ENCODE measurements around the gene ENKD1.

Gene ENKD1

GRCh38 chr16:67663877-67664222 is 2.7 kb downstream of the ENKD1 start:
- no peak for DNase-seq (ENCODE audit: low spot score)

- DNase-seq (ENCODE audit: low spot score) = peak; percentile 44
Measured at GRCh38 chr16:67663151-67663876, 3.2 kb downstream of the ENKD1 start.

GRCh38 chr16:67662653-67663010 is 3.9 kb downstream of the ENKD1 start:
- DNase-seq (ENCODE audit: low spot score) = no peak

GRCh38 chr16:67661886-67662652 is 4.5 kb downstream of the ENKD1 start:
- DNase-seq (ENCODE audit: low spot score) = no peak

DNA sequence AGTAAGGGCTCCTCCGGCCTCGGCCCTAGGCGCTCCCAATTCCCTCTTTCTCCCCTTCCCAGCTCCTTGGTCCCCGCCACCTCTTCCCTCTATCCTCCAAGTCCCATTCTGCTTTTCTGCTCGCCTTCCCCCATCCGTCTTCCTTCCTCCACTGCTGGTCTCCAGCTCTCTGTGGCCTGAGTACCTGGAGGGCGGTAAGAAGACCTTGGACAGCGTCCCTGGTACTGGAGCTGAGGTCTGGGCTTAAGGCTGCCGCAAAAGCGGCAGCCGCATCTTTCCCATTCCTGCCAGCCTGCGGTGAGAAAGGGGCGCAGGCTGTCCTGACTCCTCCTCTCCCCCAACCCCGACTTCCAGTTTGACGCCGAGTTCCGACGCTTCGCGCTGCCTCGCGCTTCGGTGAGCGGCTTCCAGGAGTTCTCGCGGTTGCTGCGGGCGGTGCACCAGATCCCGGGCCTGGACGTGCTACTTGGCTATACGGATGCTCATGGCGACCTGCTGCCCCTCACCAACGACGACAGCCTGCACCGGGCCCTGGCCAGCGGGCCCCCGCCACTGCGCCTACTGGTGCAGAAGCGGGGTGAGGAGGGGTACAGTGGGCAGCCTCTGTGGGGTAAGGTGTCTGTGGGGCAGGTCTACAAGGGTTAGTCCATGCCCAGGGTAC is 5.3 kb downstream of the ENKD1 start:
- DNase-seq (ENCODE audit: low spot score) = peak; percentile 37

GRCh38 chr16:67660564-67661028 is 6.0 kb downstream of the ENKD1 start, which contains the start of gene PARD6A:
PARD6A (plus strand) TSS chr16:67660960; CDS start chr16:67661039, 79 bp downstream.
- peak; percentile 99 for DNase-seq (ENCODE audit: low spot score)

DNA sequence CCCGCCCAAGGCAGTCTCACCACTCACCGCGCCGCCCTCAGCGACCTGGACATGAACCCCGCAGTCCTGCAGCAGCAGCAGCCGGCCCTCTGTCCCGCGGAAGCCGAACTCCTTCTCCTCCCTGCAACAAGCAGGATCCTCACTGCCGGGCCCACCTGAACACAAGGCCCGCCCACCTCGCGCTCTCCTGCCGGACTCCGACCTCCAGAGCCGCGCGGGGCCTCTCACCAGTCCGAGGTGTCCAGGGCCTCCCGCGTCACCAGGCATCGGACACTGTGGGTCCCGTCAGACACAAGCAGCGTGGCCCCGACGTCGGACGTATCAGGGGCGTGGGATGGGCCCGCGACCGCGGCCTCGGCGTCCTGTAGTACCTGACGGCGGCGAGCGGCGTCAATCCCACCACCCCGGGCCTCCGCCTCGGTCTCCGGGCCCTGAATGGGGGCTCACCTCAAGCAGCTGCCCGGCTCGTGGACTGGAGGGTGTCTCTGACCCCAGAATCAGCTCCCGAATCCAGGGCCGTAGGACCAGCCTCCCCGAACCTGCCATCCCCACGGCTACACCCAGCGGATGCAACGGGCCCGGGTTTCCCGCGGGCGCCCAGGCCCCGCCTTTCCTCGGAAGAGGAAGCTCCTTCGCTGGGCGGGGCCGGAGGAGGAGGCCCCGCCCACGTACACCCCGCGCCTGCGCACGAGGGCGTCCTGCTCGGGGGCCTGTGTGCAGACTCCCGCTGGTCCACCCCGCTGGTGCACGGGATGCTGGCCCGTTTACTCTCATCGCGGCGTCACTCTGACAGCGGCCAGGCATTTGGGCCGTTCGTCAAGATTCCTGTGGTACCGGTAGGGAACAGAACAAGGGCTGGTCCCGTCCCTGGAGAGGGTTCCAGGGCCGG is 6.6 kb downstream of the ENKD1 start, which contains the start of gene ACD:
TSS of gene ACD (minus strand) at position 586 of the 889 bp plus-strand sequence. CDS start at position 546, 40 bp downstream.
- peak; percentile 98 for DNase-seq (ENCODE audit: low spot score)

DNA sequence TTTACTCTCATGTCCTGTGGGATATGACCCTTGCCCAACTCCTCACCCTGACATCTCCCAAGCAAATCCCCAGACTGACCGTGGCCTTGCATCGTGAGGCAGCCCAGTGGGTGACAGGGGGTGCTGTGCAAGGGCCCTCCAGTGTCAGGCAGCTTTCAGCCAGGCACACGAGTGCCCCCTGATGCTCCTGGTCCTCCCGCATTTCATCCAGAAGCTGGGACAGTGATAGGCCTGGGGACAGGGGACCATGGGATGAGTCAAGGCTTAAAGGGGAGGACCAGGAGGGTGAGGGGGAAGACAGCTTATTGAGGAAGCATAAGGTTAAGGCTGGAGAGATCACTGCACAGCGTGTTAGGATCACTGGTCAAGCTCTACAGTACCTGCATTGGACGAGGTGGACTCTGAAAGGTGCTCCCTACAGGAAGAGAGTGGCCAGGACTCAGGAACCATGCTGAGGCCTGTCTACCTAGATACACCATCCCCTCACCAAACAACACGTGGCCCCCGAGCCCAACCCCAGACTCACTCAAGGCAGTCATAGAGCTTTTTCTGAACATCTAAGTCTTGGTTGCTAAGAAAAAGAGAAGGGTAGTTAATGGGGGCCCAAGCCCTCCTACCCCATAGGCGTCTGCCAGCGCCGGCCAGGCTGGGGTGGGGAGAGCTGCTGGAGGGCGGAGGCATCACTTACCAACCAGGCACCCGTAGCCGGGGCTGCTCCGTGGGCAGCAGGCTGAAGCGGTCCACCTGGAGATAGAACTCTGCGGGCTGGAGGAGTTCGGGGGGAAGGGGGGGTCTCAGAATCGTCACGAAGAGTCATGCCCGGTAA is 7.5 kb downstream of the ENKD1 start:
- DNase-seq (ENCODE audit: low spot score) = no peak

DNA sequence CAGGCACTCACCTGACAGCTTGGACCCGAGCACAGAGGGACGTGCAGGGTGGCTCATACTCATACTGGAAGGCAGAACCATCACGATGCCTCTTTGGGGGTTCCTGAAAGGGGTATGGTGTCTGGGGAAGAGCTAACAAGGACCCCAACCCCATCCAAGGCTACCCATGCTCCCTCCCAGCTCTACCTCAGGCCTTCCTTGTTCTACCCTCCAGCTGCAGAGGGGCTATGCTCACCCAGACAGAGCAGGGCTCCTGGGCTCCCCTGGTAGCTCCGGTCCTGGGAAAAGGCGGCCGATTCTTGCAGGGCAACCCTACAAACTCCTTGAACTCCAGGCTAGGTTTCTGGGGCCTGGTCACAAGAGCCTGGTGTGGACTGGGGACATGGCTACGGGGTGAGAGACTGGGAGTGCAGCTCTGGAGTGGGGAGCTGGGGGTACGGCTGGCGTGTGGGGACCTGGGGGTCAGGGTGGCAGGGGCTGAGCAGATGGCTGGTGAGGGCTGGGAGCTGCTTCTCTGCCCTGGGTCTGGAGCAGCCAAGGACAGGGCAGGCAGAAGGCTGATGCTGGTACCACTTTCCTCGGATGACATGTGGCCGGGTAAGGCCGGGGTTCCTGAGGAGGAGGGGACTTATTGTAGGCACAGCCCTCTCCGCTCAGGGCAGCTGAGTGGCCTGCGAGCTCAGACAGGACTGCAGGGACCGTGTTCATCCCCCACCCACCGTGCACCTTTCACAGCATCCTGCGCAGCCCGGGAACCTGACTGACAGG is 8.6 kb downstream of the ENKD1 start:
- no peak for DNase-seq (ENCODE audit: low spot score)

GRCh38 chr16:67657017-67657608 is 9.4 kb downstream of the ENKD1 start:
- no peak for DNase-seq (ENCODE audit: low spot score)

DNA sequence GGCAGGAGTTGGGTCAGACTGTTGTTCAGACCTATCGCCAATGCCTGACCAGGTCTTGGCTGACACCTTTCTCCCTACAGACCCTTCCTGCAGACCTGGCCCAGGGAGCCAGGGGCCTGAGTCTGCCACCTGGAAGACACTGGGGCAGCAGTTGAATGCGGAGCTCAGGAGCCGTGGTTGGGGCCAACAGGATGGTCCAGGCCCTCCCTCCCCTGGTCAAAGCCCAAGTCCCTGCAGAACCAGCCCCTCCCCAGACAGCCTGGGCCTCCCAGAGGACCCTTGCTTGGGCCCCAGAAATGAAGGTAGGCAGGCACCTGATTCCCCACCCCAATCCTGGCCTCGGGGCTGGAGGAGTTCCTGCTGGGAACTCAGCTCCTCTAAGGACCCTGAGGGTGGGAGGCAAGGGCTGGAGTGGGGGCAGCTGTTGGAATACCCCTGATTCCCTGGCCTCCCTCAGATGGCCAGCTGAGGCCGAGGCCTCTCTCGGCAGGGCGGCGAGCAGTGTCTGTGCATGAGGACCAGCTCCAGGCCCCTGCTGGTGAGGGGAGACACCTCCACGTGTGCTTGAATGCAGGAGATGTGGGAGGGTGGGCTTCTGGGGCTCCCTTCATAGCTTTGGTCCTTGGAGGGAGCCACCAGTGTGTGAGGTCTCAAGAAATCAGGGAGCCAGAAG is 10.1 kb downstream of the ENKD1 start:
- no peak for DNase-seq (ENCODE audit: low spot score)

DNA sequence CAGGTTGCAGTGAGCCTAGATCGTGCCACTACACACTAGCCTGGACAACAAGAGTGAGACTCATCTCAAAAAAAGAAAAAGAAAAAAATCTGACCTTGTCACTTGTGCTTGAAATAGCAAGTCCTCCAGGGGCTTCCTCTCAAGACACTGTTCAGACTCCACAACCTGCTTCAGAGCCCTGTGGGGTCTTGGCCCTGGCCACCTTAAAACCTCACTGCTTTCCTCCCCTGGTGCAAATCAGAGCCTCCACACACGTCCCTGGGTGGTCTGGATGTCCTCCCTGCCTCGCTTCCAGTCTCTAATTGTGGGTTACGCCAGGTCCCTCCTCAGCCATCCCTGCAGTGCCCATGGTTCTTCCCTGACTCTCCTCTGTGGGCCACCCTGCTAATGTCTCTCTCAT is 11.2 kb downstream of the ENKD1 start:
- DNase-seq (ENCODE audit: low spot score) = no peak

GRCh38 chr16:67654403-67654911 is 12.1 kb downstream of the ENKD1 start:
- DNase-seq (ENCODE audit: low spot score) = no peak

DNA sequence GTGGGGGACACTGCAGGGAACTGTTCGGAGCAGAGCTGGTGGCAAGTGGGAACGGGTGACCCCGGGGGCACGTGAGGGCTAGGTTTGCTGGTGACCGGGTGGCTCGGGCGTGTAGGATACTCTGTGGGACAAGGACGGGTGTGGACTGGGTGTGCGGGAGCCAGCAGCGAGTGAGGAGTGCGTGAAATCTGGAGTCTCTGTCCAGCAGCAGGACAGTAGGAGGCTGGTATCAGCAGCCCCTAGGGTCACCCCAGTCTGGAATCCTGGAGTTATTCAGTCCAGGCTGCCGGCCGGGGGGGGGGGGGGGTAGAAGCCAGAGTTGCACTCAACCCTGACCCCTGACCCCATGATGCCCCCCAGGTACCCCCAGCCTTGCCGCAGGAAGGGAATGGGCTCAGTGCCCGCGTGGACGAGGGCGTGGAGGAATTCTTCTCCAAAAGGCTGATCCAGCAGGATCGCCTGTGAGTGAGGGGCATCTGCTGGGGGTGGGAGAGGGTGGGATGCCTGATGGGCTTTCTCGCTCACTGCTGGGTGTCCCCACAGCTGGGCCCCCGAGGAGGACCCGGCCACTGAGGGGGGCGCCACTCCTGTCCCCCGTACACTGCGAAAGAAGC is 12.7 kb downstream of the ENKD1 start:
- no peak for DNase-seq (ENCODE audit: low spot score)

DNA sequence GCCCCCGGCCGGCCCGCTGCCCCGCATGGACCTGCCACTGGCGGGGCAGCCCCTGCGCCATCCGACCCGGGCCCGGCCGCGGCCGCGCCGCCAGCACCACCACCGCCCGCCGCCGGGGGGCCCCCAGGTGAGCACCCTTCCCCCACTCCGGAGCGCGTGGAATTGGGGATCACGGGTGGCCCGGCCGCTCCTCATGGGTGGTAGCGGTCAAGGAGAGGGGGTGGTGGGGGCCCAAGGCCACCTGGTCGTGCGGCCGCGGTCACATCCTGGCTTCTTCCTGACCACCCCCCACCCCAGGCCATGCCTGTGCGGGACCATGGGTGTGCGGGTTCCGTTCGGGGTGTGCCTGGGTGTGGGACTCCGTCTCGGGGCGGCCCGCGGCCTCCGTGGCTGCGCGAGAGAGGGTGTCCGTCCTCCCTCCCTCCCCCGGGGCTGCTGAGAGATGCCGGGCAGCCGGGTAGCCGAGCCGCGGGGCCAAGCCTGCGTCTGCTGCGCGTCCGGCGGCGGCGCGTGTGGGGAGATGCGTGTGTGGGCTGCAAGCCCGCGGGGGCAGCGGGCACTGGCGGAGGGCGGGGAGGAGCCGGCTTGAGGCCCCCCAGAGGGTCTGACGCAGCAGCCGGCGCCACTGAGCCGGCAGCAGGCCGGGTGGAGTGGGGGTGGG is 13.3 kb downstream of the ENKD1 start:
- no peak for DNase-seq (ENCODE audit: low spot score)

DNA sequence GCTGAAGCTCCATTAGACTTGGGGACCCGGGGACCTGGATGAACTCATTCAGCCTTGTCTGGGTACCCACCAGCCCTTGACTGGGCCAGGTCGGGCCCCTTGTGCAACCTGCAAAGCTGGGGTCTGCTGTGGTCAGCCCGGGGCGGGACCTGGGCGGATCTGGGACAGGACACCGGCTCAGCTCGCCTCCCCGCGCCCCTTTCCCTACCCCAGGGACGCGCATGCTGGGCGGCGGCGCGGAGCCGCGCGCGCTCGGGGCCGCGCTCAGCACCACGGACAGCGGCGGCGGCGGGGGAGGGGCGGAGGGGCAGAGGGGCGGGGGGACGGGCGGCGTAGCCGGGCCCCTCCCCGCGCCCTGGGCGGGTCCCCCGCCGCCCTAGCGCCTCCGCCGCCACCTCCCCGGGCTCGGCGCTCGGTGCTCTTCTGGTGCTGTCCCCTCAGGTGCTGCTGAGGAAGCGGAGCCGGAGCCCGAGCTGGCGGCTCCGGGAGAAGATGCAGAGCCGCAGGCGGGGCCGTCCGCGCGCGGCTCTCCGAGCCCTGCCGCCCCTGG is 13.9 kb downstream of the ENKD1 start:
- no peak for DNase-seq (ENCODE audit: low spot score)

DNA sequence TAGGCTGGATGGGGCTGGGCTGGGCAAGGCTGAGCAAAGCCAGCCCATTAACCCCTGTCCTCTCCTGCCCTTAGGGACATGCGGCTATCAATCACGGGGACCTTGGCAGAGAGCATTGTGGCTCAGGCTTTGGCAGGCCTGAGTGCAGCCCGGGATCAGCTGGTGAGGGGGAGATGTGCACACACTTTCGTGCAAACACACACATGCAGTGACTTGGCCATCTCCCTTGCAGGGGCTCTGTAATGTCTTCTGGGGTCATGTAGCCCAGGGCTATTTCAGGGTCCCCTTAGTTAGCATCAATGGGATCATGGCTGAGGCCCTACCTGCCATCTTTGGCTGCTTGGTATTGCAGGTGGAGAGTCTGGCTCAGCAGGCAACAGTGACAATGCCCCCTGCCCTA is 14.7 kb downstream of the ENKD1 start:
- DNase-seq (ENCODE audit: low spot score) = no peak

- no peak for DNase-seq (ENCODE audit: low spot score)
Measured at GRCh38 chr16:67651039-67651438, 15.5 kb downstream of the ENKD1 start.

Measured in germinal center (tissue), 1 donor.